Measurements from ENCODE around the gene AMZ1.
"Not testable (repeated sequence)": the region's sequence is repeated elsewhere in the genome, so short reads cannot be mapped to it uniquely, and the experiment has no call there.

The AMZ1 gene

GRCh38 chr7:2727206-2727605 lies 39.2 kb downstream of the AMZ1 start:
- DNase-seq (ENCODE audit: low read depth in 2 of 2), result not testable (repeated sequence)

- no peak for DNase-seq (ENCODE audit: low read depth in 2 of 2)
These were observed 40.5 kb downstream of the AMZ1 start for GRCh38 chr7:2728316-2729030.

- DNase-seq (ENCODE audit: low read depth in 2 of 2), result no peak
These were observed 41.3 kb downstream of the AMZ1 start for GRCh38 chr7:2729031-2729892.

- DNase-seq (ENCODE audit: low read depth in 2 of 2), result no peak
These were observed 42.1 kb downstream of the AMZ1 start for GRCh38 chr7:2729893-2730716.

GRCh38 chr7:2730846-2731770 lies 43.1 kb downstream of the AMZ1 start:
- DNase-seq (ENCODE audit: low read depth in 2 of 2), result no peak

GRCh38 chr7:2732388-2732787 lies 44.4 kb downstream of the AMZ1 start:
- DNase-seq (ENCODE audit: low read depth in 2 of 2), result no peak

- no peak for DNase-seq (ENCODE audit: low read depth in 2 of 2)
These were observed 45.1 kb downstream of the AMZ1 start for GRCh38 chr7:2732959-2733584.

GRCh38 chr7:2734084-2734686 lies 46.2 kb downstream of the AMZ1 start:
- no peak for DNase-seq (ENCODE audit: low read depth in 2 of 2)

- DNase-seq (ENCODE audit: low read depth in 2 of 2), result no peak
These were observed 47.0 kb downstream of the AMZ1 start for GRCh38 chr7:2734751-2735571.

GRCh38 chr7:2735744-2736143 lies 47.7 kb downstream of the AMZ1 start:
- no peak for DNase-seq (ENCODE audit: low read depth in 2 of 2)

- no peak for DNase-seq (ENCODE audit: low read depth in 2 of 2)
These were observed 48.5 kb downstream of the AMZ1 start for GRCh38 chr7:2736411-2736914.

GRCh38 chr7:2737005-2737743 lies 49.2 kb downstream of the AMZ1 start:
- DNase-seq (ENCODE audit: low read depth in 2 of 2), result not testable (repeated sequence)

GRCh38 chr7:2737771-2738540 lies 50.0 kb downstream of the AMZ1 start:
- DNase-seq (ENCODE audit: low read depth in 2 of 2), result no peak

- DNase-seq (ENCODE audit: low read depth in 2 of 2), result no peak
These were observed 51.0 kb downstream of the AMZ1 start for GRCh38 chr7:2738766-2739549.

GRCh38 chr7:2743523-2744185 lies 55.7 kb downstream of the AMZ1 start:
- DNase-seq (ENCODE audit: low read depth in 2 of 2), result not testable (repeated sequence)

- not testable (repeated sequence) for DNase-seq (ENCODE audit: low read depth in 2 of 2)
These were observed 60.7 kb downstream of the AMZ1 start for GRCh38 chr7:2748684-2749083.

Measured in stimulated activated CD8-positive, alpha-beta memory T cell treated with anti-CD3 and anti-CD28 coated beads, Interleukin-7, amount 100 ng/mL, for 4 hours (primary cell).